Eye (tissue), 1 donor: ENCODE measurements around the gene IL16.

Experiments
- DNase-seq: peaks from one replicate; pipeline ENCODE4 v3.0.0-alpha.2; 2015

The IL16 gene

DNA sequence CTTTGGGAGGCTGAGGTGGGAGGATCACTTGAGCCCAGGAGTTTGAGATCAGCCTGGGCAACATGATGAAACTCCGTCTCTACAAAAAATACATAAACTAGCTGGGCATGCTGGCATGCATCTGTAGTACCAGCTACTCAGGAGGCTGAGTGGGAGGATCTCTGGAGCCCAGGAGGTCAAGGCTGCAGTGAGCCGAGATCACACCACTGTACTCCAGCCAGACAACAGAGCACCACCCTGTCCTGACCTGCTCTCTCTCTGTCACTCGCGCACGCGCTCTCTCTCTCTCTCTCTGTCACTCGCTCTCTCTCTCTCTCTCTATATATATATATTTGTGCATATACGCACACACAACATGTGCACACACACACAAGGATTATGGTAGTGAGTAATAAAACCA, 61.8 kb downstream of the IL16 start:
- DNase-seq: no peak

- DNase-seq: no peak
Observed at GRCh38 chr15:81259760-81260298, 63.1 kb downstream of the IL16 start.

- no peak for DNase-seq
Observed at GRCh38 chr15:81261172-81261811, 64.6 kb downstream of the IL16 start.

DNA sequence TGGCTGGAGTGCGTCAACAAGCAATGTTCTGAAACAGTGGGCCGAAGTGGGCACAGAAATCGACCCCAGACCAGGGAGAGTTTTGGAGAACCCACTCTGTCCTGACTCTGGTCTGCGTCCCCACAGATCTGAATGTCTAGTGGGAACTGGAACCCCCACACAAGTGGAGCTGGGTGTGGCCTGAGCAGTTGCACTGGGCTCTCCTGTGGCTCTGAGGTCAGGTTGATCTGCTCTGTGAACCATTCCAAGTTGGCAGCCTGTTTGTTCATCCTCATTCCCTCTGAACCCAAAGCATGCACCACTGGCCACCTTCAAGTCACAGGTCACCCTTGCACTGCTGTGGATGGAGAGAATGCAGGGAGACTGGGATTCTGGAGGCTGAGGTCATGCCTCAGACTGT, 66.8 kb downstream of the IL16 start:
- DNase-seq: no peak

- no peak for DNase-seq
Observed at GRCh38 chr15:81264072-81264857, 67.6 kb downstream of the IL16 start.

DNA sequence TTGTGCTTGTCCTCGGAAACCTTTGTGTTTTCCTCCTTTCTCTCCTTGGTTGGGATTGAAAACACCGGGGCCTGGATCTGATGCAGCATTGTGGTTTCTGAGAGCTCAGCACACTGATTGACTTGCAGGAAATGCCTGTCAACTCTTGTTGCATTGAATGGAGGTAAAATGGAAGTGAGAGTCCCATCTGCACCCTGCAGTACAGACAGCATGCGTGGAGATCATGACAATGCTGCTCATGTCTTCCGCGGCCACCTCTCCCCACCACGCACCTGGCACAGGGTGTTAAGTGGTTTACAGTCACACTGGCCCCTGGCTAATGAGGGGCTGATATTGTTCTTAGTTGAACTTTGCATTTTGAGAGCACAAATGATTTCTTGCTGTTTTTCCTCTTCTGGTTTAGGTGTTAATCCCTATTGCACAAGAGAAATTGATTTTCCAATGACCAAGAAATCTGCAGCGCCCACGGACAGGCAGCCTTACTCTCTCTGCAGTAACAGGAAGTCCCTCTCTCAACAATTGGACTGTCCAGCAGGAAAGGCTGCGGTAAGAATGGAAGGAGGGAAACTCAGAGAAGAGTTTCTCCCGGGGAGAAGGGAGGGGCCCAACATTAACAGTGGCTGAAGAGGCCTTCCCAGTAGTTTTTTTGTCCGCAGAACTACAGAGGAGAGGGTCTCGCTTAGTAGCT, 68.7 kb downstream of the IL16 start:
- peak; percentile 36 for DNase-seq

- DNase-seq: peak; percentile 95
Observed at GRCh38 chr15:81265944-81266775, 69.5 kb downstream of the IL16 start.

- DNase-seq: no peak
Observed at GRCh38 chr15:81268340-81268739, 71.7 kb downstream of the IL16 start.

GRCh38 chr15:81268881-81269601, 72.4 kb downstream of the IL16 start:
- no peak for DNase-seq

GRCh38 chr15:81270188-81270587, 73.5 kb downstream of the IL16 start:
- DNase-seq: no peak

DNA sequence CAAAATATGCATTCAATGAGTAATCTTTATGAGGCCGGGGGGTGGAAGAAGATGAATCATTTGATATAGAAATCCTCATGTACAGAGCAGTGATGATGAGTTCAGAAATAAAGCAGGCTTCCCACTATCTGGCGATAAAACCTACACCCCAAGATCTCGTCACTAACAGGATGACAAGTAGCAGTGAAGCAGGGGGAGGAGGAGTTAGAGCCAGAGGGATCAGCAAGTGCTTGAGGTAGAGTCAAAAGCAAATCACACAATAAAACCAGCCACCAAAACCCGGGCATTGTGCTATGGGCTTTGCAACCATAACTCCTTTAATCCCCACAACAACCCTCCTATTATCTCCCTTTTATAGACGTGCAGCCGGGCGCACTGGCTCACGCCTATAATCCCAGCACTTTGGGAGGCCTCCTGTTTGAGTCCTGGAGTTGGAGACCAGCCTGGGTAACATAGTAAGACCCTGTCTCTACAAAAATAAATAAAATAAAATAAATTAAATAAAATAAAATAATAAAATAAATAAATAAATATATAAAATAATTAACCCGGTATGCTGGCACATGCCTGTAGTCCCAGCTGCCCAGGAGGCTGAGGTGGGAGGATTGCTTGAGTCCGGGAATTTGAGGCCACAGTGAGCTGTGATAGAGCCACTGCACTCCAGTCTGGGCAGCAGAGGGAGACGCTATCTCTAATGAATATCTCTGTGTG, 74.3 kb downstream of the IL16 start:
- DNase-seq: no peak

- no peak for DNase-seq
Observed at GRCh38 chr15:81271761-81272644, 75.3 kb downstream of the IL16 start.

DNA sequence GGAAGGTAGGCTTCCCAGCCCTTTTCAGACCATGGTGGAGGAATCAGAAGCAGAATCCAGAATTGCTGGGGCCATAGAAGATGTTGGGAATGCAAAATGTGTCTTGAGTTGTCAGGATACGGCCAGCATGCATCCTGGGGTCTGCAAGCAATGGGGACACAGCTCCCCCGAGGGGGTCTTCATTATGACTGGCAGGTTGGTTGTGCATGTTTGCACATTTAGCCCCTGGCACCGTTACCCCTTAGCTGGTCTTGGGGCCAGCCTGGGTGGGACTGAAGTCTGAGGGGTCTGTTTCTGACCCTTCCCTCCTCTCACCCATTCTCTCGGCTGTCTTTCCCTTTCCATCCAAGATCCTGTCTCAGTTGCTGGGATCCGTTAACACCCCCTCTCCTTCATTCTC, 76.5 kb downstream of the IL16 start:
- no peak for DNase-seq

DNA sequence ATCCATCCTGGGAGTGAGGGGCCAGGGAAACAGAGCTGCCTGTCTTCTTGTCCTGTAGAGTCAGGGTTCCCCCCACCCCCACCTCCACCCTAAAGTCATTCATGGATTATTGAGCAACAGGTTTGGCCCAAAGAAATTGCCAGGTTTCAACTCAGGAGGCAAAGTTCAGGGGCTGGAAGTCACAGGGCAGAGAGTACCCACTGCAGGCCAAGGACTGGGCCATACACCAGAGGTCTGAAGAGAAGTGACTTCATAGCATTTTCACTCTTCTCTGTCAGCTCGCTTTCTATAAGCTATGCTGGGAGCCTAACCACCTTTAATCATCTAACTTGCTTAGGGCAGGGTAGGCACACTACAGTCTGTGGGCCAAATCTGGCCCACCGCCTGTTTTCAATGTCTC, 77.2 kb downstream of the IL16 start:
- DNase-seq: no peak

- DNase-seq: no peak
Observed at GRCh38 chr15:81274255-81274654, 77.6 kb downstream of the IL16 start.

- DNase-seq: peak; percentile 91
Observed at GRCh38 chr15:81274931-81275707, 78.4 kb downstream of the IL16 start.

DNA sequence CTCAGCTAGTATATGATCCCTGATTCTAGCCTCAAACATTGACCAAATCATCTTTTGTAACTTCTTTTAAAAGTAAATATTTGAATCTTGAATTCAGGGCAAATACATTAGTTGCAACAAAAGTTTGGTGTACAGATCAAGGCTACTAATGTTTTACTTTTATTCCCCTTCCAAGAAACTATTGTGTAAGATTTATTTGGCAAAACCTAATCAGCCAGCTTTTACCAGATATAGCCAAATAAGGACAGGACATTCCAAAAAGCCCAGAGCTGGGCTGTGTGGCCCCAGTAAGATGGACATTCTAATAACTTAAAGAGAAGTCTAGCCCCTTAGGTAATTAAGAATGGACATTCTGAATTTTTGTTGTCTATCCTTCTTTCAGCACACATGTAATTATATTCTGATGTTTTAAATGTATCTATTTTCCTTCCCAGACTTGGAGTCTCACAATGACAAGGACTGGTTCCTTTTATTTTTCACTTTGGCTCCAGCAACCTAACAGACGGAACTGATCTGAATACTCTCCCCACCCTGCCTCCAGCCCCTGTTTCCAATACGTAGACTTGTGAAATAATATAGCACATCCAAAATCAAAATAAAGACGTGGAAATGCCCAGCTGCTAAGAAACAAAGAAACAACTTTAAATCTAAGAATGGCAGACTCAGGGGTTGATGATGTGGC, 79.2 kb downstream of the IL16 start:
- DNase-seq: no peak

- no peak for DNase-seq
Observed at GRCh38 chr15:81276967-81277366, 80.3 kb downstream of the IL16 start.

DNA sequence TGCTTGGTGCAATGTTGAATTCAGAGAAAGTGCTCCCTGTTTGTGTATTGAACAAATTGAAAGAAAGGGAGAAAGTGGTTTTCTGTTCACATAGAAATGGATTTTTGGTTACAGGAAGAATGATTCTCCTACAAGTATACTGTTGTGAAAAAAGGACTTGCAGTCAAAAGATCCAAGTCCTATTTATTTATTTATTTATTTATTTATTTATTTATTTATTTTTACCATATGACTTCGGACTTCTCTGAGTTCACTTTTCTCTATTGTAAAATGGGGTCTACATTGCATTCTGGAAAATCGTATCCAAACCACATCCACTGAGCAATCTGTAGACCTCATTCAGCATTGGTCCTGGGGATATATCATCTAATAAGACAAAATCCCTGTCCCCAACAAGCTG, 81.2 kb downstream of the IL16 start:
- no peak for DNase-seq
